ENCODE measurements around the gene ACTMAP. TPM values are rescaled to one million over a fixed set of nuclear protein-coding genes. Genes with fewer than 3 reads are reported as not detected.

ACTMAP gene
- total and polyA plus RNA-seq, 2 of the 13 experiments (the other 11 are each of a cell fraction or from before 2014, with no cell fraction given): 2.2 to 7.9 TPM

DNA sequence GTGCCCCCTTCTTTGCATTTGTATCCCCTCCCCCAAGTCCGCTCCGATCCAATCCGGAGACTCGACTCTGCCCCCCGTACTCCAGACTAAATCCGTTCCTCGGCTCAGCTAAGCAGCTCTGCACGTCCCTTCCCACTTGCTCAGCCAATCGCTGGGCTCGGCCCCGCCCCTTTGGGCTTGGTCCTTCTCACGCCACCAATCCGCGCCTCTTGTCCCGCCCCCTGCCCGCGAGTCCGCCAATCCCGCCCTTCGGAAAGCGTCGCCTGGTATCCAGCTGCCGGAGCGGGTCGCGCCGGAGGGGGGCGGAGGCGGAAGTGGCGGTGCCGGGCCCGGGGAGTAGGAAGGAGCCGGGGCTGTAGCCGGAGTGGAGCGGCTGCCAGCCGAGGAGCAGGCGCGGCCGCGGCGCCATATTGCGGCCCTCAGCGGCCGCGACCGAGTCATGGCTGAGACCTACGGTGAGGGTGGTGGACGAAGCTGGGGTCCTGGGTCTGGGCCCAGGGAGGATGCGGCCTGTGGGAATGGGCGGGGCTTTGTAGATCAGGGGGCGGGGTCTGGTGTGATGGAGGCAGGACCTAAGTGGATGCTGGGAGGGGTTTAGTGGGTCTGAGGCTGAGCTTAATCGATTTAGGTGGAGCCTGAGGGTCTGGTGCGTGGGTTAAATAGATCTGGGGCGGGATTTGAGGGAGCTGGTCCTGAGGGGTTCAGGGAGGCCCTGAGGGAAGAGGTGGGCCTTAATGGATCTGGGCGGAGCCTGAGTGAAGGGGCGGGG is 27.8 kb upstream of the ACTMAP start, which contains the start of gene RAB4B (continued):
- TF ChIP-seq, protein P1, sequence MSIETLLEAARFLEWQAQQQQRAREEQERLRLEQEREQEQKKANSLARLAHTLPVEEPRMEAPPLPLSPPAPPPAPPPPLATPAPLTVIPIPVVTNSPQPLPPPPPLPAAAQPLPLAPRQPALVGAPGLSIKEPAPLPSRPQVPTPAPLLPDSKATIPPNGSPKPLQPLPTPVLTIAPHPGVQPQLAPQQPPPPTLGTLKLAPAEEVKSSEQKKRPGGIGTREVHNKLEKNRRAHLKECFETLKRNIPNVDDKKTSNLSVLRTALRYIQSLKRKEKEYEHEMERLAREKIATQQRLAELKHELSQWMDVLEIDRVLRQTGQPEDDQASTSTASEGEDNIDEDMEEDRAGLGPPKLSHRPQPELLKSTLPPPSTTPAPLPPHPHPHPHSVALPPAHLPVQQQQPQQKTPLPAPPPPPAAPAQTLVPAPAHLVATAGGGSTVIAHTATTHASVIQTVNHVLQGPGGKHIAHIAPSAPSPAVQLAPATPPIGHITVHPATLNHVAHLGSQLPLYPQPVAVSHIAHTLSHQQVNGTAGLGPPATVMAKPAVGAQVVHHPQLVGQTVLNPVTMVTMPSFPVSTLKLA (IDR thresholded peaks at IDR 0.05): peak; percentile 50
- TF ChIP-seq CEBPG (CRISPR knock-in tag; IDR thresholded peaks at IDR 0.05) (no peak), SIN3A (IDR thresholded peaks at IDR 0.05; ENCODE audit: borderline replicate concordance, low read depth, low read length) (no peak), DNMT1 (CRISPR knock-in tag; IDR thresholded peaks at IDR 0.05) (no peak), TSC22D2 (CRISPR knock-in tag; IDR thresholded peaks at IDR 0.05; ENCODE audit: borderline replicate concordance) (no peak), TAF1 (CRISPR knock-in tag; IDR thresholded peaks at IDR 0.05) (peak; percentile 41; the same call in 1 of the 2 replicates), ZNF564 (CRISPR knock-in tag; IDR thresholded peaks at IDR 0.05) (no peak), STAT5B (CRISPR knock-in tag; IDR thresholded peaks at IDR 0.05) (no peak), NKX3-1 (CRISPR knock-in tag; IDR thresholded peaks at IDR 0.05) (no peak), JUN (CRISPR knock-in tag; IDR thresholded peaks at IDR 0.05) (no peak), EP300 (IDR thresholded peaks at IDR 0.05; ENCODE audit: low read depth in 2 of 2, low read length in 2 of 2) (no peak), EP300 (CRISPR knock-in tag; IDR thresholded peaks at IDR 0.05; ENCODE audit: borderline replicate concordance) (no peak), KDM6A (CRISPR knock-in tag; IDR thresholded peaks at IDR 0.05; ENCODE audit: low read depth) (no peak), ETV6 (CRISPR knock-in tag; conservative IDR thresholded peaks at IDR 0.05) (no peak), TMF1 (CRISPR knock-in tag; IDR thresholded peaks at IDR 0.05; ENCODE audit: low read depth) (no peak), RAD21 (CRISPR knock-in tag; IDR thresholded peaks at IDR 0.05) (0 out of 2 replicates have a peak, but pooled peaks have one; percentile 11), ZNF792 (CRISPR knock-in tag; IDR thresholded peaks at IDR 0.05) (no peak), NFRKB (IDR thresholded peaks at IDR 0.05) (no peak)
- TF ChIP-seq, protein P2, sequence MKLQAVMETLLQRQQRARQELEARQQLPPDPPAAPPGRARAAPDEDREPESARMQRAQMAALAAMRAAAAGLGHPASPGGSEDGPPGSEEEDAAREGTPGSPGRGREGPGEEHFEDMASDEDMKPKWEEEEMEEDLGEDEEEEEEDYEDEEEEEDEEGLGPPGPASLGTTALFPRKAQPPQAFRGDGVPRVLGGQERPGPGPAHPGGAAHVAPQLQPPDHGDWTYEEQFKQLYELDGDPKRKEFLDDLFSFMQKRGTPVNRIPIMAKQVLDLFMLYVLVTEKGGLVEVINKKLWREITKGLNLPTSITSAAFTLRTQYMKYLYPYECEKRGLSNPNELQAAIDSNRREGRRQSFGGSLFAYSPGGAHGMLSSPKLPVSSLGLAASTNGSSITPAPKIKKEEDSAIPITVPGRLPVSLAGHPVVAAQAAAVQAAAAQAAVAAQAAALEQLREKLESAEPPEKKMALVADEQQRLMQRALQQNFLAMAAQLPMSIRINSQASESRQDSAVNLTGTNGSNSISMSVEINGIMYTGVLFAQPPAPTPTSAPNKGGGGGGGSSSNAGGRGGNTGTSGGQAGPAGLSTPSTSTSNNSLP (IDR thresholded peaks at IDR 0.05; ENCODE audit: low read depth, low read length): no peak
- TF ChIP-seq, protein P3, sequence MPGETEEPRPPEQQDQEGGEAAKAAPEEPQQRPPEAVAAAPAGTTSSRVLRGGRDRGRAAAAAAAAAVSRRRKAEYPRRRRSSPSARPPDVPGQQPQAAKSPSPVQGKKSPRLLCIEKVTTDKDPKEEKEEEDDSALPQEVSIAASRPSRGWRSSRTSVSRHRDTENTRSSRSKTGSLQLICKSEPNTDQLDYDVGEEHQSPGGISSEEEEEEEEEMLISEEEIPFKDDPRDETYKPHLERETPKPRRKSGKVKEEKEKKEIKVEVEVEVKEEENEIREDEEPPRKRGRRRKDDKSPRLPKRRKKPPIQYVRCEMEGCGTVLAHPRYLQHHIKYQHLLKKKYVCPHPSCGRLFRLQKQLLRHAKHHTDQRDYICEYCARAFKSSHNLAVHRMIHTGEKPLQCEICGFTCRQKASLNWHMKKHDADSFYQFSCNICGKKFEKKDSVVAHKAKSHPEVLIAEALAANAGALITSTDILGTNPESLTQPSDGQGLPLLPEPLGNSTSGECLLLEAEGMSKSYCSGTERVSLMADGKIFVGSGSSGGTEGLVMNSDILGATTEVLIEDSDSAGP (CRISPR knock-in tag; IDR thresholded peaks at IDR 0.05; ENCODE audit: borderline replicate concordance): peak; percentile 63; the same call in 1 of the 2 replicates
- TF ChIP-seq, protein P4, sequence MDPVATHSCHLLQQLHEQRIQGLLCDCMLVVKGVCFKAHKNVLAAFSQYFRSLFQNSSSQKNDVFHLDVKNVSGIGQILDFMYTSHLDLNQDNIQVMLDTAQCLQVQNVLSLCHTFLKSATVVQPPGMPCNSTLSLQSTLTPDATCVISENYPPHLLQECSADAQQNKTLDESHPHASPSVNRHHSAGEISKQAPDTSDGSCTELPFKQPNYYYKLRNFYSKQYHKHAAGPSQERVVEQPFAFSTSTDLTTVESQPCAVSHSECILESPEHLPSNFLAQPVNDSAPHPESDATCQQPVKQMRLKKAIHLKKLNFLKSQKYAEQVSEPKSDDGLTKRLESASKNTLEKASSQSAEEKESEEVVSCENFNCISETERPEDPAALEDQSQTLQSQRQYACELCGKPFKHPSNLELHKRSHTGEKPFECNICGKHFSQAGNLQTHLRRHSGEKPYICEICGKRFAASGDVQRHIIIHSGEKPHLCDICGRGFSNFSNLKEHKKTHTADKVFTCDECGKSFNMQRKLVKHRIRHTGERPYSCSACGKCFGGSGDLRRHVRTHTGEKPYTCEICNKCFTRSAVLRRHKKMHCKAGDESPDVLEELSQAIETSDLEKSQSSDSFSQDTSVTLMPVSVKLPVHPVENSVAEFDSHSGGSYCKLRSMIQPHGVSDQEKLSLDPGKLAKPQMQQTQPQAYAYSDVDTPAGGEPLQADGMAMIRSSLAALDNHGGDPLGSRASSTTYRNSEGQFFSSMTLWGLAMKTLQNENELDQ (CRISPR knock-in tag; IDR thresholded peaks at IDR 0.05; ENCODE audit: borderline replicate concordance): no peak
- TF ChIP-seq, protein P5, sequence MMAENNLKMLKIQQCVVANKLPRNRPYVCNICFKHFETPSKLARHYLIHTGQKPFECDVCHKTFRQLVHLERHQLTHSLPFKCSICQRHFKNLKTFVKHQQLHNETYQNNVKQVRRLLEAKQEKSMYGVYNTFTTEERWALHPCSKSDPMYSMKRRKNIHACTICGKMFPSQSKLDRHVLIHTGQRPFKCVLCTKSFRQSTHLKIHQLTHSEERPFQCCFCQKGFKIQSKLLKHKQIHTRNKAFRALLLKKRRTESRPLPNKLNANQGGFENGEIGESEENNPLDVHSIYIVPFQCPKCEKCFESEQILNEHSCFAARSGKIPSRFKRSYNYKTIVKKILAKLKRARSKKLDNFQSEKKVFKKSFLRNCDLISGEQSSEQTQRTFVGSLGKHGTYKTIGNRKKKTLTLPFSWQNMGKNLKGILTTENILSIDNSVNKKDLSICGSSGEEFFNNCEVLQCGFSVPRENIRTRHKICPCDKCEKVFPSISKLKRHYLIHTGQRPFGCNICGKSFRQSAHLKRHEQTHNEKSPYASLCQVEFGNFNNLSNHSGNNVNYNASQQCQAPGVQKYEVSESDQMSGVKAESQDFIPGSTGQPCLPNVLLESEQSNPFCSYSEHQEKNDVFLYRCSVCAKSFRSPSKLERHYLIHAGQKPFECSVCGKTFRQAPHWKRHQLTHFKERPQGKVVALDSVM (CRISPR knock-in tag; IDR thresholded peaks at IDR 0.05): no peak
